Dermis lymphatic vessel endothelial cell (primary cell): Measurements from ENCODE around the gene PHLDA1. TPM values are rescaled to one million over a fixed set of nuclear protein-coding genes. Genes with fewer than 3 reads are reported as not detected.

Source experiments
- total RNA-seq: library from RNA; depleted of rRNA; stranded (reverse); fragments of >200 nt; gene quantifications from 2 replicates; pipeline ENCODE4 v1.2.1, GENCODE V29; 2014

The PHLDA1 gene
- 10.3 and 17.1 TPM in 2 replicates for total RNA-seq

DNA sequence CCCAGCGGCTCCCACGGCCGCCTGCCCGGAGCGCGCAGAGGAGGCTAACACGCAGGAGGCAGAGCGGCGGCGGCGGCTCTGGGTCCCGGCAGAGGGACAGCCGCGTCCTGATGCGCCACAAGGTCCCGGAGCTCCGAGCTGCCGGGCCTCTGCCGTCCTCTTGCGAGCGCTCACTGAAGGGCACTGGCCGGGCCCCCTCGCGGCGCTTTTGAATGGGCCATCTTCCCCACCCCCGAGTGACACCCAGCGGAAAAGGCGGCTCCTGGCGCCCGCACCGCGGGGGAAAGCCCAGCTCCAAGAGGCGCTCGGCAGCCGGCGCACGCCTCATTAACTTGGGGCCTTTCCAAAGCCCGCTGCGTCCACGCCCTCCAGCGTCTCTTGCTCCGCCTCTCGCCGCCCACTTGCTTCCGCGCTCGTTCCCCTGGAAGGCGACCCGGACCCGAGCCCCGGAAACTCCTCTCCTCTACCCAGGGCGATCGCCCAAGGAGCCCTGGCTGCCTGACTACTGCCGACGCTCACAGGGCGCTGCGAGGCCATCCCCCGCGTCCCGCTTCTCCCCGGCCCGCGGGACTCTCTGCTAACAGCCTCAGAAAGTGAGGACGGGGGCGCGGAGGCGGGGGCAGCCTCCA is at the start of gene PHLDA1:
PHLDA1 (minus strand) TSS at position 363 of the 629 bp plus-strand sequence.

Other genes with a start within 250 kb of the PHLDA1 start
- gene NAP1L1, start 52.9 kb upstream of the PHLDA1 start, total RNA-seq = 147 and 240 TPM in 2 replicates